ENCODE measurements around the gene ADAMTS18.
A peak's percentile ranks its signal among the peaks of the same experiment; 100 is the strongest.

Gene ADAMTS18

DNA sequence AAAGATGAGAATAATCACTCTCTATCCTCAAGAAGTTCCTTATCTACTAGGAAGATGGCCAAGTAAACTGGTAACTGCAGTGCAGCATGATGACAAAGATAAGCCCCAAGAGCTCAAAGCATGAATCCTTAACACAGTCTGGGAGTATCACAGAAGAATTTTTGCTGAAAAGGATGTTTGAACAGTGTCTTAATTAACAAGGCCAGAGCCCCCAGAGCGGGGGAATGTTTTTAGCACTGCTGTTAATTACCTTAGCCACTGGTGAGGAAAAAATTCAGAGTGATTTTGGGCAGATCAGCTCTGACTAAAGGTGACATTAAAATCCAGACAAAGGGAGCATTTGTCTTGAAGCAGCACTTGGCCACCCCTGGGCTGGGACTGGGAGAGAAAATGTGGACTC lies 30.1 kb downstream of the ADAMTS18 start:
- Histone ChIP-seq H3K79me2 (ENCODE audit: control insufficient read depth, insufficient read depth, low read length) (no peaks in the 10 kb centered on the region), H2BK120ac (ENCODE audit: low read depth, low read length) (no peak overlapping the region), H3K18ac (ENCODE audit: low read length) (no peak overlapping the region), H2BK5ac (ENCODE audit: low read length) (no peak overlapping the region), H3K23ac (ENCODE audit: low read length) (no peak overlapping the region), H3K79me1 (ENCODE audit: low read length) (no peaks in the 10 kb centered on the region), H3K4me1 (ENCODE audit: control insufficient read depth, low read depth, low read length) (no peaks in the 10 kb centered on the region), H3K4ac (ENCODE audit: low read depth, low read length) (no peak overlapping the region), H2BK15ac (replicated peaks; ENCODE audit: low read depth) (no peak overlapping the region), H3K9ac (ENCODE audit: low read length) (no peak overlapping the region), H2AK5ac (ENCODE audit: low read length) (no peak overlapping the region), H3K56ac (ENCODE audit: low read length) (no peak overlapping the region), H3K27ac (ENCODE audit: low read depth, low read length) (no peak overlapping the region), H4K8ac (ENCODE audit: low read depth, low read length) (no peak overlapping the region), H4K5ac (ENCODE audit: low read length) (no peak overlapping the region), H3K4me3 (ENCODE audit: low read length) (no peak overlapping the region), H3K27me3 (ENCODE audit: insufficient read depth, low read length, poor library complexity) (no peaks in the 10 kb centered on the region), H3K4me2 (ENCODE audit: low read length) (no peak overlapping the region), H3K36me3 (ENCODE audit: control insufficient read depth, insufficient read depth, low read length) (no peaks in the 10 kb centered on the region)
- DNase-seq, result peak; percentile 33
- WGBS (ENCODE audit: extremely low coverage, insufficient coverage, low lambda C conversion rate), result no CpG with 5 or more reads among the region's 1 CpG

DNA sequence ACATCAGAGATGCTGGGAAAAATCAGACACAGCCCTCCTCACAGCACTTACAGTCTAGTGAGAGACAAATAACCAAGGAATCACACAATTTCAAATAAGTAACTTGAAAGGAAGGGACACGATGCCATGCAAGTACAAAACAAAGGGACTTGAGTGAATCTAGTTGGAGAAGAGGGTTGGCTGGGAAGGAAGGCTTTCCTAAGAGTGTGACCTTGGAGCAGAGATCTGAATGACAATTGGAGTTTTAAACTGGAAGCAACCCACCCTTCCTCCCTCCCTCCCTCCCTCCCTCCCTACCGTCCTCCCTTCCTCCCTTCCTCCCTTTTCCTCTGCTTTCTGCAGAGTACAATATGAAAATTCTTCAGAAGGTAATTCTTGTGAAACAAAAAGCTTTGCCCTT lies 31.1 kb downstream of the ADAMTS18 start:
- Histone ChIP-seq H3K79me1 (ENCODE audit: low read length) (no peaks in the 10 kb centered on the region), H3K56ac (ENCODE audit: low read length) (no peak overlapping the region), H4K8ac (ENCODE audit: low read depth, low read length) (no peak overlapping the region), H2BK15ac (replicated peaks; ENCODE audit: low read depth) (no peak overlapping the region), H3K79me2 (ENCODE audit: control insufficient read depth, insufficient read depth, low read length) (no peaks in the 10 kb centered on the region), H3K27me3 (ENCODE audit: insufficient read depth, low read length, poor library complexity) (no peaks in the 10 kb centered on the region), H3K4me2 (ENCODE audit: low read length) (no peak overlapping the region), H2AK5ac (ENCODE audit: low read length) (no peak overlapping the region), H3K27ac (ENCODE audit: low read depth, low read length) (no peak overlapping the region), H4K5ac (ENCODE audit: low read length) (no peak overlapping the region), H3K4ac (ENCODE audit: low read depth, low read length) (no peak overlapping the region), H3K9ac (ENCODE audit: low read length) (no peak overlapping the region), H3K4me1 (ENCODE audit: control insufficient read depth, low read depth, low read length) (peaks cover 2% of the 10 kb centered on the region), H2BK120ac (ENCODE audit: low read depth, low read length) (no peak overlapping the region), H3K18ac (ENCODE audit: low read length) (no peak overlapping the region), H3K4me3 (ENCODE audit: low read length) (no peak overlapping the region), H2BK5ac (ENCODE audit: low read length) (no peak overlapping the region), H3K23ac (ENCODE audit: low read length) (no peak overlapping the region), H3K36me3 (ENCODE audit: control insufficient read depth, insufficient read depth, low read length) (no peaks in the 10 kb centered on the region)
- WGBS (ENCODE audit: extremely low coverage, insufficient coverage, low lambda C conversion rate), result no CpG with 5 or more reads among the region's 2 CpGs
- DNase-seq, result no peak

DNA sequence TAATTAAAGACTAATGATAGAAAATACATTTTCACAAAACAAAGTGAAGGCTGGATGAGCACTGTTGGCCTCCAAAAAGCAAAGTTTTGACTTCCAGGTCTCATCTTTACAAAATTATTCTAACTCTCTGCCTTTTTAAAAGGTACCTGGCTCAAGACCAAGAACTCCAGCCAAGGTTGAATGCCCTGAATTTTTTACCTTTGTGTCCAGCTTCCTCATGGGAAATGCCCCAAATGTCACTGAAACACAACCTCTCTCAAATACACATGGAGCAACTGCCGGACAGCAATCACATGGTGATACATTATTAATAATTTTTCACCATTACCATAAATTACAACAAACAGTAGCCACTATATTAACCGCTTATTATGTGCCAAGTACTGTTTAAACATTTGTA lies 32.2 kb downstream of the ADAMTS18 start:
- Histone ChIP-seq H3K4me3 (ENCODE audit: low read length) (no peak overlapping the region), H3K27me3 (ENCODE audit: insufficient read depth, low read length, poor library complexity) (no peaks in the 10 kb centered on the region), H2BK120ac (ENCODE audit: low read depth, low read length) (no peak overlapping the region), H3K9ac (ENCODE audit: low read length) (no peak overlapping the region), H3K4ac (ENCODE audit: low read depth, low read length) (no peak overlapping the region), H2BK5ac (ENCODE audit: low read length) (no peak overlapping the region), H3K79me1 (ENCODE audit: low read length) (no peaks in the 10 kb centered on the region), H4K5ac (ENCODE audit: low read length) (no peak overlapping the region), H2BK15ac (replicated peaks; ENCODE audit: low read depth) (no peak overlapping the region), H2AK5ac (ENCODE audit: low read length) (no peak overlapping the region), H3K36me3 (ENCODE audit: control insufficient read depth, insufficient read depth, low read length) (no peaks in the 10 kb centered on the region), H3K4me2 (ENCODE audit: low read length) (no peak overlapping the region), H3K27ac (ENCODE audit: low read depth, low read length) (no peak overlapping the region), H3K79me2 (ENCODE audit: control insufficient read depth, insufficient read depth, low read length) (no peaks in the 10 kb centered on the region), H3K18ac (ENCODE audit: low read length) (no peak overlapping the region), H3K23ac (ENCODE audit: low read length) (no peak overlapping the region), H3K4me1 (ENCODE audit: control insufficient read depth, low read depth, low read length) (peaks cover 6% of the 10 kb centered on the region), H4K8ac (ENCODE audit: low read depth, low read length) (no peak overlapping the region), H3K56ac (ENCODE audit: low read length) (no peak overlapping the region)
- DNase-seq, result no peak
- WGBS (ENCODE audit: extremely low coverage, insufficient coverage, low lambda C conversion rate), result no CpG with 5 or more reads among the region's 2 CpGs

DNA sequence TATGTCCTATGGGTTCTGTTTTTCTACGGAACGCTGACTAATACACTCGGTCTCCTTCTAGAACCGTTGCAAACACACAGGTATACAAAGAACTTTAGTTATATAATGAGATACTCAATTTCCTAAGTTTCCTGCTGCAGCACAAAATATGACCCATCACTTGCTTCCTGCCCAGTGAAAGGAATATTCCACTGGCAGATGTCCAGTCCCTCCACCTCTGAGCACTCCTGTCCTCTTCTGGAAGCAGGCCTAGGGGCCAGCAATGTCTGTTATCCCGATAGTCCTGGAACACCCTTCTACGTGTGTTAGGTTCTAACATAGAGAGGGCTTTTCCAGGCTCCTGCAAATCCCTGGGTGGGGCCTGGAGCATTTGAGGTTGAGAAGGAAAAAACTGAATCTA lies 32.7 kb downstream of the ADAMTS18 start:
- H3K56ac ChIP-seq (ENCODE audit: low read length), result no peak overlapping the region
- H2AK5ac ChIP-seq (ENCODE audit: low read length), result no peak overlapping the region
- no peak overlapping the region for H3K4me3 ChIP-seq (ENCODE audit: low read length)
- no peak overlapping the region for H2BK5ac ChIP-seq (ENCODE audit: low read length)
- no peak overlapping the region for H3K4me2 ChIP-seq (ENCODE audit: low read length)
- H3K36me3 ChIP-seq (ENCODE audit: control insufficient read depth, insufficient read depth, low read length), result no peaks in the 10 kb centered on the region
- peaks cover 6% of the 10 kb centered on the region for H3K4me1 ChIP-seq (ENCODE audit: control insufficient read depth, low read depth, low read length)
- no peak overlapping the region for H4K5ac ChIP-seq (ENCODE audit: low read length)
- H3K27ac ChIP-seq (ENCODE audit: low read depth, low read length), result no peak overlapping the region
- H4K8ac ChIP-seq (ENCODE audit: low read depth, low read length), result no peak overlapping the region
- H3K79me1 ChIP-seq (ENCODE audit: low read length), result no peaks in the 10 kb centered on the region
- H3K18ac ChIP-seq (ENCODE audit: low read length), result no peak overlapping the region
- DNase-seq, result no peak
- H2BK120ac ChIP-seq (ENCODE audit: low read depth, low read length), result no peak overlapping the region
- no peaks in the 10 kb centered on the region for H3K27me3 ChIP-seq (ENCODE audit: insufficient read depth, low read length, poor library complexity)
- WGBS (ENCODE audit: extremely low coverage, insufficient coverage, low lambda C conversion rate), result no CpG with 5 or more reads among the region's 6 CpGs
- H3K23ac ChIP-seq (ENCODE audit: low read length), result no peak overlapping the region
- H3K79me2 ChIP-seq (ENCODE audit: control insufficient read depth, insufficient read depth, low read length), result no peaks in the 10 kb centered on the region
- no peak overlapping the region for H3K9ac ChIP-seq (ENCODE audit: low read length)
- no peak overlapping the region for H2BK15ac ChIP-seq (replicated peaks; ENCODE audit: low read depth)
- no peak overlapping the region for H3K4ac ChIP-seq (ENCODE audit: low read depth, low read length)

DNA sequence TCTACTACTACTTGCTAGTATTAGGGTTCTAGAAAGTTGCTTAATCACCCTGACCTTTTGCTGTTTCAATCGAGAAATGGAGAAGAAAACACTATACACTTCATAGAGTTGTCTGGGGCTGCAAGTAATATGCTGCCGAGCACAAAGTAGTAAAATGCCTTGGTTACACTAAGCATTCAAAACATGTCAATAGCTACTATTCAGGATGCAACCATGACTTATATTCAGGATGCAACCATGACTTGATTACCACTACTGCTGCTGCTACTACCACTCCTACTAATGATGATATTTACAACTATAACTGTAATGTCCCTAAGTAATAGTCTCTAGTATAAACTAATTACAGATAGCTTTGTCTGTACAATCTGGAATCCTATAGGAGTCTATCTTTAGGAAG lies 35.3 kb downstream of the ADAMTS18 start:
- no peak overlapping the region for H3K4ac ChIP-seq (ENCODE audit: low read depth, low read length)
- no peak for DNase-seq
- H3K4me2 ChIP-seq (ENCODE audit: low read length), result no peak overlapping the region
- H3K36me3 ChIP-seq (ENCODE audit: control insufficient read depth, insufficient read depth, low read length), result no peaks in the 10 kb centered on the region
- H3K27ac ChIP-seq (ENCODE audit: low read depth, low read length), result no peak overlapping the region
- H3K9ac ChIP-seq (ENCODE audit: low read length), result no peak overlapping the region
- H4K5ac ChIP-seq (ENCODE audit: low read length), result no peak overlapping the region
- H3K23ac ChIP-seq (ENCODE audit: low read length), result no peak overlapping the region
- H2BK120ac ChIP-seq (ENCODE audit: low read depth, low read length), result no peak overlapping the region
- H3K79me2 ChIP-seq (ENCODE audit: control insufficient read depth, insufficient read depth, low read length), result no peaks in the 10 kb centered on the region
- H3K4me3 ChIP-seq (ENCODE audit: low read length), result no peak overlapping the region
- H4K8ac ChIP-seq (ENCODE audit: low read depth, low read length), result no peak overlapping the region
- H3K4me1 ChIP-seq (ENCODE audit: control insufficient read depth, low read depth, low read length), result peaks cover 6% of the 10 kb centered on the region
- no peak overlapping the region for H2BK5ac ChIP-seq (ENCODE audit: low read length)
- H3K27me3 ChIP-seq (ENCODE audit: insufficient read depth, low read length, poor library complexity), result no peaks in the 10 kb centered on the region
- no peak overlapping the region for H2BK15ac ChIP-seq (replicated peaks; ENCODE audit: low read depth)
- H3K79me1 ChIP-seq (ENCODE audit: low read length), result no peaks in the 10 kb centered on the region
- no CpG with 5 or more reads among the region's 2 CpGs for WGBS (ENCODE audit: extremely low coverage, insufficient coverage, low lambda C conversion rate)
- no peak overlapping the region for H2AK5ac ChIP-seq (ENCODE audit: low read length)
- no peak overlapping the region for H3K56ac ChIP-seq (ENCODE audit: low read length)
- H3K18ac ChIP-seq (ENCODE audit: low read length), result no peak overlapping the region

DNA sequence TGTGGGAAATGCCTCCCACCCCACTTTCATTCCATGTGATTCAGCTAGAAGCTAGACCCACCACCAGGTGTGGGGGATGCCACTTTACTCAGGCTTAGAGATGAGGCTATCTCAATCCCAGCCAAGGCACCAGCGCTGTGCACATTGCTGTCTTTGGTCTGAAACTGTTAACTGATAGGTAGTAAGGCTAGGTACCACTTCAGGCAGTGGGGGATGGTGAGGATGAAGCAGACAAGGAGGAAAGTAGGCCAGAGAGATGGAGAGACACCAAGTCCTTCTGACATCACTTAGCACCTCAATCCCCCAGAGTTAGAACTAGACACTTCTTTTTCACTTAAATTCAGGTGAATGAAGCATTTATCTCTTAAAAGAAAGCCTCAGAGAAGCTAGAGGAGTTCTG lies 35.8 kb downstream of the ADAMTS18 start:
- no CpG with 5 or more reads among the region's 1 CpG for WGBS (ENCODE audit: extremely low coverage, insufficient coverage, low lambda C conversion rate)

More for the DNA sequence above, 35.8 kb downstream of the ADAMTS18 start:
- Histone ChIP-seq H3K79me2 (ENCODE audit: control insufficient read depth, insufficient read depth, low read length) (no peaks in the 10 kb centered on the region), H3K4ac (ENCODE audit: low read depth, low read length) (no peak overlapping the region), H3K18ac (ENCODE audit: low read length) (no peak overlapping the region), H4K8ac (ENCODE audit: low read depth, low read length) (no peak overlapping the region), H2BK120ac (ENCODE audit: low read depth, low read length) (no peak overlapping the region), H3K56ac (ENCODE audit: low read length) (no peak overlapping the region), H2AK5ac (ENCODE audit: low read length) (no peak overlapping the region), H2BK15ac (replicated peaks; ENCODE audit: low read depth) (no peak overlapping the region), H2BK5ac (ENCODE audit: low read length) (no peak overlapping the region), H3K4me3 (ENCODE audit: low read length) (no peak overlapping the region), H3K4me2 (ENCODE audit: low read length) (no peak overlapping the region), H3K4me1 (ENCODE audit: control insufficient read depth, low read depth, low read length) (peaks cover 6% of the 10 kb centered on the region), H3K23ac (ENCODE audit: low read length) (no peak overlapping the region), H3K36me3 (ENCODE audit: control insufficient read depth, insufficient read depth, low read length) (no peaks in the 10 kb centered on the region), H4K5ac (ENCODE audit: low read length) (no peak overlapping the region), H3K9ac (ENCODE audit: low read length) (no peak overlapping the region), H3K27ac (ENCODE audit: low read depth, low read length) (no peak overlapping the region), H3K27me3 (ENCODE audit: insufficient read depth, low read length, poor library complexity) (no peaks in the 10 kb centered on the region), H3K79me1 (ENCODE audit: low read length) (no peaks in the 10 kb centered on the region)
- DNase-seq, result no peak
